ENCODE data around the gene GNPNAT1.

DNA sequence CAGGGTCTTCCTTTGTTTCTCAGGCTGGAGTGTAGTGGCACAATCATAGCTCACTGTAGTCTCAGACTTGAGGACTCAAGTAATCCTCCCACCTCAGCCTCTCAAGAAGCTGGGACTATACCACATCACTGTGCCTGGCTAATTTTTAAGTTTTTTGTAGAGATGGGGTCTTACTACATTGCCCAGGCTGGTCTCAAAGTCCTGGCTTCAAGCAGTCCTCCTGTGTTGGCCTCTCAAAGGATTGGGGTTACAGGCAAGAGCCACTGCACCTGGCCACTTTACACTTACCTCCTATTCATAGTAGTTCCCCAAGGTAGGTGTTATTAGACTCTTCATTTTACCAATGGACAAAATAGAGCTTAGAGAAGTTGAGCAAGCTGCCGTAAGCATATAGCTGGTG lies 32.3 kb downstream of the GNPNAT1 start:
- TF ChIP-seq, protein P1, sequence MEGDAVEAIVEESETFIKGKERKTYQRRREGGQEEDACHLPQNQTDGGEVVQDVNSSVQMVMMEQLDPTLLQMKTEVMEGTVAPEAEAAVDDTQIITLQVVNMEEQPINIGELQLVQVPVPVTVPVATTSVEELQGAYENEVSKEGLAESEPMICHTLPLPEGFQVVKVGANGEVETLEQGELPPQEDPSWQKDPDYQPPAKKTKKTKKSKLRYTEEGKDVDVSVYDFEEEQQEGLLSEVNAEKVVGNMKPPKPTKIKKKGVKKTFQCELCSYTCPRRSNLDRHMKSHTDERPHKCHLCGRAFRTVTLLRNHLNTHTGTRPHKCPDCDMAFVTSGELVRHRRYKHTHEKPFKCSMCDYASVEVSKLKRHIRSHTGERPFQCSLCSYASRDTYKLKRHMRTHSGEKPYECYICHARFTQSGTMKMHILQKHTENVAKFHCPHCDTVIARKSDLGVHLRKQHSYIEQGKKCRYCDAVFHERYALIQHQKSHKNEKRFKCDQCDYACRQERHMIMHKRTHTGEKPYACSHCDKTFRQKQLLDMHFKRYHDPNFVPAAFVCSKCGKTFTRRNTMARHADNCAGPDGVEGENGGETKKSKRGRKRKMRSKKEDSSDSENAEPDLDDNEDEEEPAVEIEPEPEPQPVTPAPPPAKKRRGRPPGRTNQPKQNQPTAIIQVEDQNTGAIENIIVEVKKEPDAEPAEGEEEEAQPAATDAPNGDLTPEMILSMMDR (conservative IDR thresholded peaks at IDR 0.05; ENCODE audit: low read depth, low read length) = no peak
- TF ChIP-seq EZH2phosphoT487 (IDR thresholded peaks at IDR 0.05; ENCODE audit: borderline replicate concordance, low read length) (no peak), EZH2 (IDR thresholded peaks at IDR 0.05; ENCODE audit: low read length, unreplicated experiment) (no peak)

Measured in PC-3 (cell line).